ENCODE data around the gene CD74.

CD74 gene

DNA sequence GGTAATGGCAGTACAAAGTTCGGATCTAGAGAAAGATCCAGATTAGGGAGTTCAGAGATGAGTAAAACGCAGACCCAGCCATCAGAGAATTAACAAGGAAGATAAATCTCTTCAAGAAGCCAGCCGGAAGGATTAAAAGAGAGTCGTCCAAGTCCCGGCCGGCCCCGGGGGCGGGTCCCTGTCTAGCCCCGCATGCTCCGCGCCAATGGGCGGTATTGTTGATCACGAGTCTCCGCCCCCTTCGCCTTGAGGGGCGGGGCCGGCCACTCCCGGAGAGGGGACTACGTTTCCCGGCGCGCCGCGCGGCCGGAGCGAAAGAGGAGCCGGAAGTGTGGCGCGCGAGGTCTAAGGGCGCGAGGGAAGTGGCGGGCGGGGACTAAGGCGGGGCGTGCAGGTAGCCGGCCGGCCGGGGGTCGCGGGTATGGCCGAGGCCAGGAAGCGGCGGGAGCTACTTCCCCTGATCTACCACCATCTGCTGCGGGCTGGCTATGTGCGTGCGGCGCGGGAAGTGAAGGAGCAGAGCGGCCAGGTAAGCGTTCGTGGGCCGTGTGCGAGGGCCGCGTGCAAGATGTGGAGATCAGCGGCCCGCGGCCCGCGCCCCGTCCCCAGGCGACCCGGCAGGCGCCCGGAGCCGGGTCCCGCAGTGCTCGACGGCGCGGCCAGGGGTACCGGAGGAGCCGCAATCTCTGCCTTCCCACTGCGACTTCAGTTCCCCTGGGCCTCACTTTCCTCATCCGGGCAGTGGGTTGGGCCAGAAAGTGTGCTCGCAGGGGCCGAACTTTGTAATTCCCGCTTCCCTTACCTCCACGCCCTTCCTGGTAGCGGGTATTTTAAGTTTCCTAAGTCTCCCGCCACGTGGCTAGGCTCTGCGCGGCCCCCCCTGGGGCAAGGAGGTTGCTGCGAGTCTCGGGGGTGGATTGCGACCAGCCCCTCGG is 55.1 kb downstream of the CD74 start, which contains the start of gene TCOF1:
Gene TCOF1, plus strand, starts transcription at position 372 of the 935 bp plus-strand sequence. Its CDS starts 50 bp downstream, at position 422.
- H3K27me3 ChIP-seq (replicated peaks; ENCODE audit: control insufficient read depth, insufficient read depth, low read length) = no peaks in the 10 kb centered on the region
- TF ChIP-seq, protein P1, sequence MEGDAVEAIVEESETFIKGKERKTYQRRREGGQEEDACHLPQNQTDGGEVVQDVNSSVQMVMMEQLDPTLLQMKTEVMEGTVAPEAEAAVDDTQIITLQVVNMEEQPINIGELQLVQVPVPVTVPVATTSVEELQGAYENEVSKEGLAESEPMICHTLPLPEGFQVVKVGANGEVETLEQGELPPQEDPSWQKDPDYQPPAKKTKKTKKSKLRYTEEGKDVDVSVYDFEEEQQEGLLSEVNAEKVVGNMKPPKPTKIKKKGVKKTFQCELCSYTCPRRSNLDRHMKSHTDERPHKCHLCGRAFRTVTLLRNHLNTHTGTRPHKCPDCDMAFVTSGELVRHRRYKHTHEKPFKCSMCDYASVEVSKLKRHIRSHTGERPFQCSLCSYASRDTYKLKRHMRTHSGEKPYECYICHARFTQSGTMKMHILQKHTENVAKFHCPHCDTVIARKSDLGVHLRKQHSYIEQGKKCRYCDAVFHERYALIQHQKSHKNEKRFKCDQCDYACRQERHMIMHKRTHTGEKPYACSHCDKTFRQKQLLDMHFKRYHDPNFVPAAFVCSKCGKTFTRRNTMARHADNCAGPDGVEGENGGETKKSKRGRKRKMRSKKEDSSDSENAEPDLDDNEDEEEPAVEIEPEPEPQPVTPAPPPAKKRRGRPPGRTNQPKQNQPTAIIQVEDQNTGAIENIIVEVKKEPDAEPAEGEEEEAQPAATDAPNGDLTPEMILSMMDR (IDR thresholded peaks at IDR 0.05; ENCODE audit: insufficient read depth, low read length, poor library complexity, severe bottlenecking) = no peak
- peaks cover 6% of the 10 kb centered on the region for H3K36me3 ChIP-seq (ENCODE audit: control insufficient read depth, insufficient read depth, low read length)
- DNase-seq (ENCODE audit: extremely low read depth, insufficient read length) = peak; percentile 97
- peak within 1 kb of the TSS; percentile 86 for H3K4me3 ChIP-seq (replicated peaks; ENCODE audit: low read depth, low read length)

DNA sequence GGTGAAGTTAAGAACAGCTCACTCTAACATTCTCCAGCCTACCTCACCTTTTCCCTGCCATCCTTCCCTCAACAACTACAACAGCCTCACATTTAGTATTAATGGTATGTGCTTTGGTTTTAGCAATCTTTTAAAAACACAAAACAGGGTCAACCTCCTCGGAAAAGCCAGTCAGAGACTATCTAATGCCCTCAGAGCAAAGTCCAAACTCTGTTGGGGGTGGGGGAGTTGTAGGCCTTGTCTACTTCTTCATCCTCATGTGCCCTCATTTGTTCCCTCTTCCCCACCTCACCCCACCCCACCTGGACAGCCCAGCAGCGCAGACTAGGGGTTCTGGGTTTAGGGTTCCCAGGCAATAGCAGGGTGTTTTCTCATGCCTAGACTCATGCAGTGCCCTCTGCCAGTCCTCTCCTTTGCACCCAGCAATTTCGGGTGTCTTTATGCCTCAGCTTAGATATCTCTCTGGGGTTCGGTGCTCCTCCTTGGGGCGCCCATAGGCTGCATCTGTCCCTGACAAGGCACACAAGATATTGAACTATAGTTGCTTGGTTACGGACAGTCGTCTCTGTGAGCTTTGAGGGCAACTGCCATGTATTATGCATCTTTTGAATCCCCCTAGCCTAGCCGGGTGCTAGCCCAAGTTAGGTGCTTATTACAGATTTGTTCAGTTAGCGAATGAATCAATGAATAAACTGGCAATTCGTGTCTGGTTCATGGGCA is 56.0 kb downstream of the CD74 start:
- H3K36me3 ChIP-seq (ENCODE audit: control insufficient read depth, insufficient read depth, low read length) = no peaks in the 10 kb centered on the region; the same call in 1 of the 2 replicates
- H3K4me3 ChIP-seq (replicated peaks; ENCODE audit: low read depth, low read length) = peak overlapping the region; percentile 18
- H3K27me3 ChIP-seq (replicated peaks; ENCODE audit: control insufficient read depth, insufficient read depth, low read length) = no peaks in the 10 kb centered on the region
- TF ChIP-seq, protein P1 (IDR thresholded peaks at IDR 0.05; ENCODE audit: insufficient read depth, low read length, poor library complexity, severe bottlenecking) = no peak
- DNase-seq (ENCODE audit: extremely low read depth, insufficient read length) = no peak

DNA sequence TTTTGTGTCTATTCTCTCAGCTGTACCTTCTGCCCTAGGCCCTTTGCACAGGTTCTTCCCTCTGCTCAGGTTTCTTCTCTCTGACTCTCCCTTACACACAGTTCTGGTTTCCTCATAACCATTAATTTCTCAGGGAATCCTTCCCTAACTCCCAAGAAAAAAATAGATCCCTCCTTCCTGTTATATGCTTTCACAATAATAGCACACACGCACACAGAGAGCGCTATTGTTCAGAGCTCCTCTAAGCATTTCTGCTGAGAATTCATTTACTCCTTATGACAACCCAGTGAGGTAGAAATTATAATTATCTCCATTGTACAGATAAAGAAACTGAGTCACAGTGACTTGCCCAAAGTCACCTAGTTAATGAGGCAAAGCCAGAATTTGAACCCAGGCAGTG is 56.9 kb downstream of the CD74 start:
- TF ChIP-seq, protein P1 (IDR thresholded peaks at IDR 0.05; ENCODE audit: insufficient read depth, low read length, poor library complexity, severe bottlenecking) = no peak
- Histone ChIP-seq H3K4me3 (replicated peaks; ENCODE audit: low read depth, low read length) (no peak overlapping the region), H3K27me3 (replicated peaks; ENCODE audit: control insufficient read depth, insufficient read depth, low read length) (no peaks in the 10 kb centered on the region), H3K36me3 (ENCODE audit: control insufficient read depth, insufficient read depth, low read length) (no peaks in the 10 kb centered on the region)
- DNase-seq (ENCODE audit: extremely low read depth, insufficient read length) = no peak

DNA sequence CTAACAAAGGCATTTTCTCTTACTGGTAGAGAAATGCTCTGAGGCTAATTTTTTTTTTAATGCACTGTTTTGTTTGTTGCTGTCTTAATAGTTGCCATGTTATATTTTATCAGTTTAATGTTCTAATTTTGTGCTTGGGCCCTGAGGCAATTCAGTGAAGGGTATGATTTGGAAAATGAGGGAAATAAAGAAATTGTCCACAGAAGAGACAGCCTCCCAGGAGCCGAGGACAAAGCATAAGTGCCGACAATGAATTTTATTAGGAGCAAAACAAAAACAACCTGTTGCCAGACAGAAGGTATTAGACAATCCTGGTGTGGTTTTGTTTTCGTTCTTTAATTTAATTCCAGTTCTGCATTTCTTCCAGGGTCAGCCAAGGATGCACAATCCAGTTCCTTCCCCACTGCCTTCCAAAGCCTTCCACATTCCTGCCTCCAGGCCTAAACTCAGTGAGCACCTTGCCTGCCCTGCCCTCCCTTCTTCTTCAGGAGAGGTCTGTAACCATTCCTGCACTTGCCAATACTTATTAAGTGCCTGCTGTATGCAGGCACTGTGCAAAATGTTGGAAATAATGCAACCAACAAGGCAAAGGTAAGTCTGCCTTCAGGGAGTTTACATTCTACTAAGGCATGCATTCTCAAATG is 59.6 kb downstream of the CD74 start:
- no peaks in the 10 kb centered on the region for H3K36me3 ChIP-seq (ENCODE audit: control insufficient read depth, insufficient read depth, low read length)
- H3K27me3 ChIP-seq (replicated peaks; ENCODE audit: control insufficient read depth, insufficient read depth, low read length) = no peaks in the 10 kb centered on the region
- DNase-seq (ENCODE audit: extremely low read depth, insufficient read length) = no peak
- TF ChIP-seq, protein P1 (IDR thresholded peaks at IDR 0.05; ENCODE audit: insufficient read depth, low read length, poor library complexity, severe bottlenecking) = no peak
- no peak overlapping the region for H3K4me3 ChIP-seq (replicated peaks; ENCODE audit: low read depth, low read length)

- Histone ChIP-seq H3K27me3 (replicated peaks; ENCODE audit: control insufficient read depth, insufficient read depth, low read length) (no peaks in the 10 kb centered on the region), H3K4me3 (replicated peaks; ENCODE audit: low read depth, low read length) (no peak overlapping the region), H3K36me3 (ENCODE audit: control insufficient read depth, insufficient read depth, low read length) (no peaks in the 10 kb centered on the region)
- no peak for DNase-seq (ENCODE audit: extremely low read depth, insufficient read length)
- TF ChIP-seq, protein P1 (IDR thresholded peaks at IDR 0.05; ENCODE audit: insufficient read depth, low read length, poor library complexity, severe bottlenecking) = no peak
These were observed 60.3 kb downstream of the CD74 start for GRCh38 chr5:150352244-150353031.
